Upper lobe of left lung (tissue), 6 donors: Measurements from ENCODE around the gene DNAAF8. TPM values are rescaled to one million over a fixed set of nuclear protein-coding genes. Genes with fewer than 3 reads are reported as not detected.
A peak's percentile ranks its signal among the peaks of the same experiment; 100 is the strongest.

Experiments used
- ATAC-seq, 2 donors: fragments of 200-7000 bp; cut with Tn5 transposase; one replicate each; pipeline ENCODE4 v1.9.1; 2022; ENCODE audit warnings: mild to moderate bottlenecking in 2 of 2, moderate library complexity in 2 of 2; ENCODE audit not compliant: low FRiP score in 2 of 2
- DNase-seq, 2 donors: peaks; one replicate each; pipeline ENCODE4 v3.0.0-alpha.2; 2019 to 2020
- H3K27ac ChIP-seq, 4 donors: fragments of 200-600 bp; sonication (generic); one replicate each; pipeline ENCODE4 v1.5.1; 2016 to 2019
- H3K27me3 ChIP-seq, 4 donors: fragments of 200-600 bp; sonication (generic); one replicate each; pipeline ENCODE4 v1.5.1; 2017 to 2019
- H3K36me3 ChIP-seq, 4 donors: fragments of 200-600 bp; sonication (generic); one replicate each; pipeline ENCODE4 v1.5.1; 2016 to 2019
- H3K4me1 ChIP-seq, 4 donors: fragments of 200-600 bp; sonication (generic); one replicate each; pipeline ENCODE4 v1.5.1; 2018 to 2019
- H3K4me3 ChIP-seq, 4 donors: fragments of 200-600 bp; sonication (generic); one replicate each; pipeline ENCODE4 v1.5.1; 2017 to 2019; ENCODE audit warnings: mild to moderate bottlenecking in 2 of 4, moderate library complexity in 1 of 4
- H3K9me3 ChIP-seq, 4 donors: fragments of 200-600 bp; sonication (generic); one replicate each; pipeline ENCODE4 v1.5.1; 2018 to 2019
- EP300 ChIP-seq, 4 donors: sonication (generic); formaldehyde crosslinking; IDR thresholded peaks; one replicate each; pipeline ENCODE4 v1.5.1; 2017; ENCODE audit warnings: antibody characterized with exemption in 4 of 4, control low read depth in 2 of 4
- POLR2A ChIP-seq, 4 donors: fragments of 450-650 bp; IDR thresholded peaks; one replicate each; pipeline ENCODE4 v1.5.1; 2016 to 2017; ENCODE audit warnings: antibody characterized with exemption in 4 of 4, mild to moderate bottlenecking in 2 of 4
- POLR2AphosphoS5 ChIP-seq, 2 donors: sonication (generic); formaldehyde crosslinking; IDR thresholded peaks; one replicate each; pipeline ENCODE4 v1.5.1; 2017; ENCODE audit warnings: antibody characterized with exemption in 2 of 2
- WGBS, 2 donors: methylation state at CpG; one replicate each; pipeline ENCODE4 v1.1.5; 2017 to 2018; 5-methylcytosine and 5-hydroxymethylcytosine counted together
- total RNA-seq, 6 donors: library from RNA; depleted of rRNA in 4 of 6; stranded (reverse); fragments of >200 nt in 4 of 6; gene quantifications; one replicate each; pipeline versions ENCODE4 v1.1.0 to v1.2.1, GENCODE V29; 2016 to 2021
- TF ChIP-seq, protein P1 (sequence below), 6 experiments: fragments of 450-650 bp in 4 of 6; fragments of 200-600 bp in 2 of 6; sonication (generic) in 2 of 6; IDR thresholded peaks; one replicate each; pipeline ENCODE4 v1.5.1; 2016 to 2019; ENCODE audit warnings: antibody characterized with exemption in 6 of 6
- donor health status: DM: no; HTN: no; CAD: no; lungs with moderate emphysema.
- donor health status: DM: no; HTN: yes; CAD: no; lungs with severe emphysema.

The DNAAF8 gene
- 10 to 100 TPM in 1 of 6 donors, 1 to 10 TPM in 5; 1.6 to 19.1 (median 4.3) TPM for total RNA-seq

DNA sequence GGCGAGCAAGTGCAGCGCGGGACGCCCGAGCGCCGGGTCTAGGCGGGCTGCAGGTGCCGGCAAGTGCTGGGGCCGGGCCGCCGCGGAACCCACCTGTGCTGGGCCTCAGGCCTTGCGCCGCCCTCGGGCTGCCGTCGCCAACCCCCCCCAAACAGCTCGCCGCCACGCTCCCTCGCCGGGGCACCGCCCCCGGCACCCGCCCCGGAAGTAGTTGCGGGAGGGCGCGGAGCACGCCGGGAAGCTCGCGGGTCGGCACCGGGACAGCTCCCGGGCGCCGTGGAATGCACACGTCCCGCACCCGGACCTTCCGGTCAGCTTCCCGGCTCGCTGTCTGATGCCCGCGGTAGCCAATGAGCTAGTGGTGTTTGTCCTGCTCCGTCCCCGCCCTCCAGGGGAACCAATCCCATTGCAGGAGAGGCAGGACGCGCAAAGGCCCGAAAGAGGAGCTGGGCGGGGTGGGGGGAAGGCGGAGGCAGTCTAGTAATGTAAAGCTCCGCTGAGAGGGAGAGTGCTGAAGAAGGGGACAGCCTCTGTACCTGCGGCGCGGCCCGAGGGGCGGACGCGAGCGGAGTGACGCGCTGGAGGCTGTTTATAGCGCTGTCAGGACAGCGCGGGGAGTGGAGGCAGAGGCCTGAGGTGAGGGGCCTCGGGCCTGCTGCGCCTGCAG is at the start of gene DNAAF8, which contains the start of gene ANKS3:
DNAAF8 (plus strand) TSS at position 475 of the 667 bp plus-strand sequence. CDS start 1,978 bp downstream, outside the sequence.
ANKS3 (minus strand) TSS at position 209 of the 667 bp plus-strand sequence. CDS start 4,122 bp downstream, outside the sequence.
- DNase-seq: peak; percentile 97 to 98
- H3K9me3 ChIP-seq: no peaks in the 10 kb centered on the region
- no peaks in the 10 kb centered on the region for H3K27me3 ChIP-seq
- ATAC-seq: peak; percentile 98
- H3K4me1 ChIP-seq: peaks cover 9 to 22% (median 11%) of the 10 kb centered on the region in 4 donors
- peaks cover 2 to 13% (median 6%) of the 10 kb centered on the region in 4 donors for H3K36me3 ChIP-seq
- peak in 2 of 4 donors; percentile 43 to 53 for TF ChIP-seq POLR2A (IDR thresholded peaks at IDR 0.05)
- peak; percentile 57 to 72 for TF ChIP-seq POLR2AphosphoS5 (IDR thresholded peaks at IDR 0.05)
- TF ChIP-seq EP300 (IDR thresholded peaks at IDR 0.05): peak in 1 of 4 donors; percentile 44
- TF ChIP-seq, protein P1, sequence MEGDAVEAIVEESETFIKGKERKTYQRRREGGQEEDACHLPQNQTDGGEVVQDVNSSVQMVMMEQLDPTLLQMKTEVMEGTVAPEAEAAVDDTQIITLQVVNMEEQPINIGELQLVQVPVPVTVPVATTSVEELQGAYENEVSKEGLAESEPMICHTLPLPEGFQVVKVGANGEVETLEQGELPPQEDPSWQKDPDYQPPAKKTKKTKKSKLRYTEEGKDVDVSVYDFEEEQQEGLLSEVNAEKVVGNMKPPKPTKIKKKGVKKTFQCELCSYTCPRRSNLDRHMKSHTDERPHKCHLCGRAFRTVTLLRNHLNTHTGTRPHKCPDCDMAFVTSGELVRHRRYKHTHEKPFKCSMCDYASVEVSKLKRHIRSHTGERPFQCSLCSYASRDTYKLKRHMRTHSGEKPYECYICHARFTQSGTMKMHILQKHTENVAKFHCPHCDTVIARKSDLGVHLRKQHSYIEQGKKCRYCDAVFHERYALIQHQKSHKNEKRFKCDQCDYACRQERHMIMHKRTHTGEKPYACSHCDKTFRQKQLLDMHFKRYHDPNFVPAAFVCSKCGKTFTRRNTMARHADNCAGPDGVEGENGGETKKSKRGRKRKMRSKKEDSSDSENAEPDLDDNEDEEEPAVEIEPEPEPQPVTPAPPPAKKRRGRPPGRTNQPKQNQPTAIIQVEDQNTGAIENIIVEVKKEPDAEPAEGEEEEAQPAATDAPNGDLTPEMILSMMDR (IDR thresholded peaks at IDR 0.05): peak in 1 of 6 experiments; percentile 28
- H3K4me3 ChIP-seq: peak within 1 kb of the TSS; percentile 83 to 98 (median 91)
- WGBS, 2 donors: 1% methylated on average over 16 to 38 of the region's 70 CpGs
- H3K27ac ChIP-seq: peak within 1 kb of the TSS; percentile 50 to 84 (median 81)

DNA sequence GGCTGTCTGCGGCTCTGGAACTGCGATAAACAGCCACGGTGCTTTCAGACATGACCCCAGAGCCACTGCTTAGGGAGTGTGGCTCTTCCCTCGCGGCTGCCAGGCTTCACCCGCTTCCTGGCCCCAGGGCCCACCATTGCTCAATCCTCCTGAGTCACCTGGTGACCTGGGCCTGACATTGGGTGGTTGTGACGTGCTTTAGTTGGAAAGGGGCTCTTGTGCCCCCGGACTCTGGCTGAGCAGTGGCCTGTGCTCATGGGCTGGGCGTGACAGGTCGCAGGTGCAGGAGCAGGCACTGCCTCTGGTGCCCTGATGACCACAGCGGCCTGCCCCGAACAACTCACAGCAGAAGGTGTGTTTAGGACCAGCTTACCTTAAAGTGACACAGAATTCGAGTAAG is 49.6 kb upstream of the DNAAF8 start:
- TF ChIP-seq POLR2A (IDR thresholded peaks at IDR 0.05): no peak
- no peak for TF ChIP-seq POLR2AphosphoS5 (IDR thresholded peaks at IDR 0.05)
- TF ChIP-seq, protein P1 (IDR thresholded peaks at IDR 0.05): no peak
- TF ChIP-seq EP300 (IDR thresholded peaks at IDR 0.05): no peak
- no peak overlapping the region for H3K4me3 ChIP-seq
- H3K27ac ChIP-seq: no peak overlapping the region
- H3K36me3 ChIP-seq: peaks cover 11 to 91% (median 72%) of the 10 kb centered on the region in 4 donors
- DNase-seq (no peak), ATAC-seq (no peak)
- H3K4me1 ChIP-seq: peaks cover 3 to 18% (median 16%) of the 10 kb centered on the region in 4 donors
- no peaks in the 10 kb centered on the region for H3K27me3 ChIP-seq
- no peaks in the 10 kb centered on the region for H3K9me3 ChIP-seq
- 84 to 100% methylated on average over 1 to 13 of the region's 13 CpGs for WGBS, 2 donors

DNA sequence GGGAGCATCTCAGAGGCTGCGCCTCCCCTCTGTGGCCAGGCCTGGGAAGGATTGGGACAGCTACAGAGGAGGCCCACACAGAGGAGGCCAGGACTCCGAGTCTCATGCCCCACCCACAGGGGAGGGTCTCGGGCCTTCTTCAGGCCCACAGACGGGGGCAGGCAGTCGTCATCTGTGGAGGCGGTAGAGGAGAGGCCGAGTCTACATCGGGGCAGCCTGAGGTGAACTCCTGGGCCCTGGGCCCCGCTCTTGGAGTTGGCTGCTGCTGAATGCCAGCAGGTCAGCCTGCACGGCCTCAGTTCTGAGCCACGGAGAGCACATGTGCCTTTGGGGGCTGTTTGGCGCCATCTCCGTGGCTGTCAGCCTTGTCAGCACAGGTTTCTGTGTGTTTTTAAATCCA is 49.0 kb upstream of the DNAAF8 start:
- H3K36me3 ChIP-seq: peaks cover 11 to 95% (median 72%) of the 10 kb centered on the region in 4 donors
- no peak for ATAC-seq

DNA sequence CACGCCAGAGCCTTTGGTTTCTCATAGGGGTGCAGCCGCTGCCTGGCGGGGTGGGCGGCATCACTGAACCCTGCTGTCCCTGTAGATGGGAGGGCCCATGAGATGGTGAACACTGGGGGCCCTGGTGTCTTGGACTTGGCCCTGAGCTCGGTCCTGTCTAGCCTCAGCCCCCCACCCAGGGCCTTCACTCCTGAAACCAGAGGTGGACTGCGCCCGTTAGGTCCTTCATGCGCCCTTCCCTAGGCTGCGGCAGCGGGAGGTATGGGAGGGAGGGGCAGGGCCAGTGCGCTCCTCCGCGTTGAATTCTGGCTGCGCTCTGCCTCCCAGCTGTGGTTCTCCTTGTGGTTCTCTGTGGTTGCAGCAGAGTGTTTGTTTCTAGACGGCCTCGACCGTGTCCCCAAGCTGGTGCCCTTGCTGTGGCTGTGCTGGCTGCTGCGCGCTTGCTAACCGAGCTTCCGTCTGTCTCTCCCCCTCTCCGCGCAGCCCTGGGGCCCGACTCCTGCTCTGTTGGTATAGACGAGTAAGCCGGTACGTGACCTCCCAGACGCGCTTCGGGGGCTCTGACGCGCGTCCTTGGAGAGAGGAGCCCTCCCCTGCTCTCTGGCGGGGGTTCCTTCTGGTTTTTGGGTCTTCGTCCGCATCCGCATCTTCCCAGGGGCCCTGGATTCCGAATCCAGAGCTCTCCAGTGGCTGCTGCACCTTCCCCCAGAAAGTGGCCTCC is 48.4 kb upstream of the DNAAF8 start:
- no peaks in the 10 kb centered on the region for H3K27me3 ChIP-seq
- H3K27ac ChIP-seq: no peak overlapping the region
- ATAC-seq: no peak
- TF ChIP-seq, protein P1 (IDR thresholded peaks at IDR 0.05): no peak
- no peak for TF ChIP-seq POLR2A (IDR thresholded peaks at IDR 0.05)
- TF ChIP-seq POLR2AphosphoS5 (IDR thresholded peaks at IDR 0.05): no peak
- no peak for TF ChIP-seq EP300 (IDR thresholded peaks at IDR 0.05)
- H3K9me3 ChIP-seq: no peaks in the 10 kb centered on the region
- H3K4me1 ChIP-seq: peaks cover 3 to 17% (median 12%) of the 10 kb centered on the region in 4 donors
- WGBS, 2 donors: 88 to 96% methylated on average over 24 to 37 of the region's 38 CpGs
- no peak overlapping the region for H3K4me3 ChIP-seq
- no peak for DNase-seq
- peaks cover 11 to 92% (median 72%) of the 10 kb centered on the region in 4 donors for H3K36me3 ChIP-seq

More for the DNA sequence above, 49.0 kb upstream of the DNAAF8 start:
- H3K4me3 ChIP-seq: no peak overlapping the region
- no peak for DNase-seq
- no peaks in the 10 kb centered on the region for H3K9me3 ChIP-seq
- 93 to 100% methylated on average over 1 to 13 of the region's 13 CpGs for WGBS, 2 donors
- no peaks in the 10 kb centered on the region for H3K27me3 ChIP-seq
- no peak overlapping the region for H3K27ac ChIP-seq
- H3K4me1 ChIP-seq: peaks cover 3 to 18% (median 15%) of the 10 kb centered on the region in 4 donors
- TF ChIP-seq POLR2A (IDR thresholded peaks at IDR 0.05) (no peak), POLR2AphosphoS5 (IDR thresholded peaks at IDR 0.05) (no peak), EP300 (IDR thresholded peaks at IDR 0.05) (no peak)
- TF ChIP-seq, protein P1 (IDR thresholded peaks at IDR 0.05): no peak
